Activated T-cell treated with anti-CD3 and anti-CD28 coated beads, Interleukin-2, amount 50 U/mL, for 1 hour (primary cell): ENCODE data around the gene ACCSL.

Experiments
- DNase-seq: peaks from one replicate; pipeline ENCODE4 v3.0.0-alpha.2; 2020

Gene ACCSL

GRCh38 chr11:44047931-44048431 lies at the start of gene ACCSL:
Gene ACCSL, plus strand, starts transcription at chr11:44047981. Its CDS starts 56 bp downstream, at chr11:44048037.
- no peak for DNase-seq

DNA sequence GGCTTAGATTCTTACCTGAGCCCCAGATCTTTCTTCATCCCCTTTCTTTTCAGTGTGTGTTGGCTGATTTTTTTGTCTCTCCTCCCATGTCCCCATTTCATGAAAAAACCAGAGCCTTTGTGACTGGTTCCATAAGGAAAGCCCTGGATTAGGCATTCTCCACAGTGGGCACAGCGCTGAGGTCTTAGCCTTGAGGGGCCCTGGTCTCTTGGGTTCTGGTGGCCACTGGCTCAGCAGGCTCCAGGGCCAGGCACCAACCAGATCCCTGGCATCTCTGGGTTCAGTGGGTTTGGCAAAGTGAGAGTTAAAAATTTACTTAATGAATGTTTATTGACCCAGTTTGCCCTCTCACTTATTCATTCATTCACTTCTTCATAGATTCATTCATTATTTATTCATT lies 49.5 kb upstream of the ACCSL start:
- DNase-seq: no peak

- no peak for DNase-seq
Measured at GRCh38 chr11:44000731-44001130, 47.0 kb upstream of the ACCSL start.

DNA sequence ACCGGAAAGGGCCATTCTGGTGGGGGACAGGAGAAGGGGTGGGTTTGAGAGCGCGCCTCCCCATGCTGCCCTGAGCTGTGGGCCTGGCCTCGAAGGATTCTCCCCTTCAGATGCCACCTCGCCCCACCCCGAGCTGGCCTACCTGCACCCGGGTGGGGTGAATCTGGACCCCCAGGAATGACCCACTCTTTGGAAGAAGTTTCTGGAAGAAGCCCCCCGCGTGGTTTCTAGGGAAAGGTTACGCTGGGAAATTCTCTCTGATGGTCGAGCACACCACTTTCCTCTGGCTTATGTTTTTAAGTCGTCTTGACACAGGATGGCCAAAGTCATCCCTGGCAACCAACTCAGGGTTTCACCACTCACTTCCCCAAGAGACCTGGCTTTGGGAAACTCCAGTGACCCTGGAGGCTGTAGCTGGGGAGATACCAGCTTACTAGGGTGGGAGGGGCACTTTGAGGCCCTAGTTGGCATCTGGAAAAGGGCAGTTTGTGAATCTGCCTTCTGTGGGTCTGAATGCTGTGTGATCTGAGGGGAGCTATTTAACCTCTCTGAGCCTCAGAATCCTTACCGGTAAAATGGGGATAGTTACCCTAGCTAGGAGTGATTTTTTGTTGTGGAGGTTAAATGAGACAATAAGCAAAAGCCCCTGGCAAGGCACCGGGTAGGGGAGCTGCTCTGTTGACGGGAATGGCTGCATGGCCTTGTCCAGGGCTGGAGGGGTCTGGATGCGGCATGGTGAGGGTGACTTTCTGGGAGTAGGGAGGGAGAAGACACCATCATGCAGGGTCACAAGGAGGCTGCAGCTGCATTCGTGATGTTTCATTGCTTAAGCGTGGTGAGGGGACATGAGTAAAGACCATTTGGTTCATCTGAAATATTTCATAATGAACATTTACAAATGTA lies 45.3 kb upstream of the ACCSL start:
- no peak for DNase-seq

GRCh38 chr11:44003736-44004451 lies 43.9 kb upstream of the ACCSL start:
- DNase-seq: no peak

- DNase-seq: no peak
Measured at GRCh38 chr11:44004452-44005062, 43.2 kb upstream of the ACCSL start.

GRCh38 chr11:44005063-44005701 lies 42.6 kb upstream of the ACCSL start:
- no peak for DNase-seq

GRCh38 chr11:44005956-44006355 lies 41.8 kb upstream of the ACCSL start:
- no peak for DNase-seq

DNA sequence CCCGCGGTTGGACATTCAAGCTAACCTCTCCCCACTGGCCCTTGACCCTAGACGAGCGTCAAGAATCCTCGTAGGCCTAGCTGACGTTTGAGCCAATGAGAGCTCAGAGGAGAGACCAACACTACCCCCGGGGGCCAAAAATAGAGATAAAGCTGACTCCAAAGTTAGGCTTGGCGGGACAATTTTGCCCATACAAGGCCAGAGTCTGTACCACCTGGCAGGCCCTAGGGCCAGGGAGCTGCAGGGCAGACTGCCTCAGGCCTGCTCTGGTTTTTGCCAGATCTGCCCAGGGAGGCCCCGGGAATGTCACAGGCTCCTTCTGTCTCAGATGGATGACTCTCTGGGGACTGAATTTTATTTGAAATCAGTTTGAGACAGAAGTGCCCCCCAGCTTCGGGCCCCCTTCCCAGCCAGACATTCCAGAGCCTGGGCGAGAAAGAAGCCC lies 40.8 kb upstream of the ACCSL start:
- no peak for DNase-seq

DNA sequence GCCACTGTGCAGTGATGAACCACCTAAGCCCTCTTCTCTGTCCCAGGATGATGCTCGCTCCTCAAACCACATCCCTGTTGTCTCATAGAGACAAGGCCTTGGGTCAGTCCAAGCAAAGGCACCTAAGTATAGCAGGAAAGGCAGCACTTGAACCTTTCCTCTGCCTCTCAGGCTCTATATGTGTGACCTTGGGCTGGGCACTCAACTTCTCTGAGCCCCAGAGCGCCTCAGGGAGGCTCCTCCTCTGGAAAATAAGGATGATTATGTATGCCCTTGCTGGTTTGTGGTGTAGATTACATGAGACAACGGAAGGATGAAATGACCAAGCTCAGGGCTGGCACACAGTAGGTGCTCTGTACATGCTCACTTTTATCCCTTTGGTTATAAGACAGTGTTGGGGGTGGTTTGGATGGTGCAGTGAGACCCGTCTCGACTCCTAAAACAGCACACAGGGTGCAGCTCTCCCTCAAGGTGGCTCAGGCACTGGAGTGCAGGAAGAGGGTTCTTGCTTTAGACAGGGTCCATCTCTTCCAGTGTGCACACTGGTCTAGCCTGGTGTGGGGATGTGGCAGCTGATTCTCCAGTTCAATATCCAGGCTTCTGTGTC lies 40.2 kb upstream of the ACCSL start:
- no peak for DNase-seq

- no peak for DNase-seq
Measured at GRCh38 chr11:44008088-44008501, 39.7 kb upstream of the ACCSL start.

- DNase-seq: no peak
Measured at GRCh38 chr11:44008698-44009097, 39.1 kb upstream of the ACCSL start.

GRCh38 chr11:44010789-44011251 lies 37.0 kb upstream of the ACCSL start:
- DNase-seq: no peak

DNA sequence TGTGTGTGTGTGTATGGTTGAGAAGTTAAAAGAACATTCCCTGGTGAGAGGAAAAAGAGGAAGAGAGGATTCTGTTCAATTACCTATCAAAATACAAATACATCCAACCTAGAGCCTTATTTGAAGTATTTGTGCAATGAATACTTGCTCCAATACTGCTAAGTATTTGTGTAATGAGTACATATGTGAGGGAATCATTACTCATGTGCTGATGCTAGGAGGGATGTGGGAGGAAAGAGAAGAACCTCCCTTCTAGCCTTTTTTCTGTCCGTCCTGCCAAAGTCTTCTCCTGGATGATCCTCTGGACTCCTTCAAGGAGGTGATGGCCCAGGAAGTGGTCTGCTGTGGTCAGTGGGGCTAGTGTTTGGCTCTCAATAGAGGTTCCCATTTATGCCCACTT lies 36.0 kb upstream of the ACCSL start:
- DNase-seq: no peak

DNA sequence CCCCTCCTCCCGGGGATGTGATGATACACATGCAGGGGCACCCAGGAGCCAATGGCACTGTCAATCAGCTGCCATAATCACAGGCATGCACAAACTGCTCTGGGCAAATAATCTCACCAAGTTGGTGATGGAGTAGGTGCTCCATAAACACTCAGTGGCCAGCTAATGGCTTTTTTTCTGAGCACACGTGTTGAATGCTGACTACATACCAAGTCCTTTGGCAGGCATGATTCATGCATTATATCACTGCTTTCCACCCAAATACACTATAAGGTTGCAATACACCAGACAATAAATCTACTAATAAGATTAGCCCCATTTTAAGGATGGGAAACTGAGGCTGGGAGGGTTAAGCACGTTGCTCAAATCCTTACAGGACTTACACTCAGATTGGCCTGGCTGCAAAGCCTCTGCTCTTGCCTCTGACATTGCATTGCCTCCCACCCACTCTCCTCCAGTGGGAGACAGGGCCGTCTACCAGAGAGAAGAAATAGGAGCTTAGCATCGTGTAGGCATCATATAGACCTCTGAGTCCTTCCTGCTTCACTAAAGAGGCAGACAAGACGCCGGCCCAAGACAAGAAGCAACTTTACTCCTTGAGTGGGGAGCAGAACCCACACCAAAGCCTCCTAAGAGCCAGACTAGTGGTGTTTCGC lies 32.7 kb upstream of the ACCSL start:
- no peak for DNase-seq

DNA sequence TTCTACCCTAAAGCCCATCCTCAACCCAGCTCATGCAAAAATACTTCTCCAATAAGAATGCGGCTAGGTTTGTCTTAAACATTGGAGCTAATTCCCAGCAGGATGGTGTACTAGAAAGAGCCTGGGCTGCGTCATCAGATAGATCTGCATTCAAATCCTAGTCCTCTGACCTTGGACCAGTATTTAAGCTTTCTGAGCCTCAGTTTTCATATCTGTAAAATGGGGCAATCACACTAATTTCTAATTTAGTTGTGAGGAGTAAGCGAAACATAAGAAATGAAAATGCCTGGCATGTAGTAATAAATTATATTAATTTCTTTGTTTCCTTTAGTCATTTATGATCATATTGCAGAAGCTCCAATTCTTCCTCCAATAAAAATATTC lies 32.2 kb upstream of the ACCSL start:
- DNase-seq: no peak

GRCh38 chr11:44016131-44016530 lies 31.6 kb upstream of the ACCSL start:
- no peak for DNase-seq

DNA sequence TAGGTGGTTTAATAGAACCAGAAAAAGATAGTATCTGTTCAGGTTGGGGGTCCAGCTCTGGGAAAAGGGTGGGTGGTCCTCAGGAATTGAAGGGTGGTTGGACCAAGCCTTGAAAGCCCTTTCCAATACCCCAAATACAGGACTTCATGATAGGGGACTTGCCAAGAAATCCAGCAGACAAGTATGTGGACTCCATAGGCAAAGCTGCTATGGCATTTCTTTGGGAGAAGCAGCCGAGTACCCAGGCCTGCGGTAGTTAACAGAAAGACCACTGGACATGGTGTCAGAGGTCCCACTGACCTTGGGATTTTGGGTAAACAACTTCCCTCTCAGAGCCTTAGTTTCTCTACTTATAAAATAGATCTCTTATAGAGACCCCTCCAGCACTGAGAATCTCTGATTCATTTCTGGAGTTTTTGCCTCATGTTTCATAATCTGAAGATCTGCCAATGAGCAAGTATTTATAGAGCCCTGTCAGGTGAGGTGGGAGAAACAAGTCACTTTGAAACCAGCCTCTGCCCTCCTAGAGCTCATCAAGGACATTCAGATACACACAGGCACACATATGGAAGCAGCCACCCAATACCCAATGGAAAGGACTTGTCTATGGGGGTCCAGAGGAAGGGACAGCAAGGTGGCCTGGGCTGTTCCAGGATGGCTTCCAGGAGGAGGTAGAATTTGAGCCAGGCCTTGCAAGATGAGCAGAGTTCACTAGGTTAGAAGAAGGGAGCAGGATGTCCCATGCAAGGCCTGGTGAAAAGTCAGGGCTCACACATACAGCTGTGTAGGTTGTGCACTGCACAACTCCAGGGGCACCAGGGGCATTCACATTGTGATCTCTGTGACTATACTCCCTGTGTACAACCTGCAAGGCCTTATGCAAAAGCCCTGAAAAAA lies 31.0 kb upstream of the ACCSL start:
- no peak for DNase-seq

DNA sequence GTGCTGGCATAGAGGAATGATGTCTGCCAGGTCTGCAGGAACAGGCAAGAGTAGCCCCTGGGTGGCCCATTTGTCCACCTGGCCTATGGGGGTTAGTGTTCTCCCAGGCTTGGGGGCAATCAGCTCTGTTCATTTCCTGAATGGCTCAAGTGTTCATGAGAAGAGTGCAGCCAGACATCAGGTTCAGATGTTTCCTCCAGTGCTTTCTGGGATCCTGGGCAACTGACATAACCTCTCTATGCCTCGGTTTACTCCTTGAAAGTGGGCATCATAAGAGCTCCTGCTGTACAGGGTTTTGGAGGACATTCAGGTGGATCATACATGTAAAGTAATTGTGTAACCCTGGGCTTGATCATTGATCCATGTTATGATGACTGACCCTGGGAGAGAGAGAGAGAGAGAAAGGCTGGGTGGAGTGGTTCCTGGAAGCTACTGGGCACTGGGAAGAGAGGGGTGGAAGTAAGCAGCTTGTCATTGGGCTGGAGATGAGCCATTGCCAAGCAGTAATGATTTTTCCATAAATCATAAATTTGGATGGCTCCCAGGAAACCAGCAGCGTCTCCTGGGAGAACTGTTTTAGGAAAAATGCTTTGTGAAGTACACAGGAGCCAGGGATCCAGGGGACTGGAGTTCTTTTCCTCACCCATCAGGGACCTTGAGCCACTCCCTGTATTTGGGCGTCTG lies 30.2 kb upstream of the ACCSL start:
- no peak for DNase-seq

DNA sequence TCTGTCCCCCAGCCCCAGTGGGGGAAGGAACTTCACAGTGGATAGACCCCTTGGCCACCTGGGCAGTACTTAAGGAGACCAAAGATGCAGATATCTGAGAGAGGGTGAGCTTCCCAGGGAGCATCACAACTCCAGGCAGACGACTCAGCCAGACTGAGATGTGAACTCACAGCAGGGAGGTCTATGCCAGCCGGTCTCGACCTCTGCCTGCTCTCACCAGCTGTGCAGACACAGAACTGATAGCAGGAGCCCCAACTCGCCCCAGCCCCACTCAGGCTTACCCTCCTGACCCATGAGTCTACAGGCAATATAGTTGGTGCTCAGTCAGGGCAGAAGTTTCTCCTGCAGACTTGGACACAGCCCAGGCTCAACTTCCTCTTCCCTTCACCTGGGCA lies 29.7 kb upstream of the ACCSL start:
- no peak for DNase-seq
